ENCODE measurements around the gene CASKIN2.

Gene CASKIN2

GRCh38 chr17:75515496-75516254, at the start of gene CASKIN2:
Gene CASKIN2 (minus strand): TSS chr17:75515537. CDS start chr17:75513804, 1,733 bp downstream.
- peak; percentile 58 for DNase-seq

- DNase-seq = no peak
Measured at GRCh38 chr17:75565066-75565465, 49.7 kb upstream of the CASKIN2 start.

- no peak for DNase-seq
Measured at GRCh38 chr17:75564195-75564594, 48.9 kb upstream of the CASKIN2 start.

GRCh38 chr17:75563063-75563758, 47.9 kb upstream of the CASKIN2 start:
- DNase-seq = no peak

- DNase-seq = no peak
Measured at GRCh38 chr17:75561927-75562603, 46.7 kb upstream of the CASKIN2 start.

- DNase-seq = no peak
Measured at GRCh38 chr17:75559958-75560533, 44.7 kb upstream of the CASKIN2 start.

- DNase-seq = no peak
Measured at GRCh38 chr17:75558666-75559530, 43.6 kb upstream of the CASKIN2 start.

- no peak for DNase-seq
Measured at GRCh38 chr17:75557852-75558665, 42.7 kb upstream of the CASKIN2 start.

- DNase-seq = no peak
Measured at GRCh38 chr17:75557075-75557851, 41.9 kb upstream of the CASKIN2 start.

- DNase-seq = no peak
Measured at GRCh38 chr17:75555679-75556153, 40.4 kb upstream of the CASKIN2 start.

- DNase-seq = no peak
Measured at GRCh38 chr17:75553295-75554110, 38.2 kb upstream of the CASKIN2 start.

- DNase-seq = no peak
Measured at GRCh38 chr17:75552425-75553294, 37.3 kb upstream of the CASKIN2 start.

GRCh38 chr17:75551266-75551665, 35.9 kb upstream of the CASKIN2 start:
- DNase-seq = no peak

GRCh38 chr17:75550139-75550465, 34.8 kb upstream of the CASKIN2 start:
- no peak for DNase-seq

GRCh38 chr17:75549246-75550138, 34.2 kb upstream of the CASKIN2 start:
- no peak for DNase-seq

GRCh38 chr17:75548813-75549212, 33.5 kb upstream of the CASKIN2 start:
- no peak for DNase-seq

GRCh38 chr17:75547091-75547490, 31.8 kb upstream of the CASKIN2 start:
- DNase-seq = no peak

- no peak for DNase-seq
Measured at GRCh38 chr17:75546181-75546580, 30.8 kb upstream of the CASKIN2 start.
